HG02610 (cell line): Measurements from ENCODE around the gene DPEP2NB.
"Not testable (repeated sequence)": the region's sequence is repeated elsewhere in the genome, so short reads cannot be mapped to it uniquely, and the experiment has no call there.

Experiments
- ATAC-seq: cut with Tn5 transposase; IDR thresholded peaks from one replicate; pipeline ENCODE4 v1.9.1; 2021; ENCODE audit warnings: mild to moderate bottlenecking, moderate library complexity; ENCODE audit not compliant: unreplicated experiment

The DPEP2NB gene

DNA sequence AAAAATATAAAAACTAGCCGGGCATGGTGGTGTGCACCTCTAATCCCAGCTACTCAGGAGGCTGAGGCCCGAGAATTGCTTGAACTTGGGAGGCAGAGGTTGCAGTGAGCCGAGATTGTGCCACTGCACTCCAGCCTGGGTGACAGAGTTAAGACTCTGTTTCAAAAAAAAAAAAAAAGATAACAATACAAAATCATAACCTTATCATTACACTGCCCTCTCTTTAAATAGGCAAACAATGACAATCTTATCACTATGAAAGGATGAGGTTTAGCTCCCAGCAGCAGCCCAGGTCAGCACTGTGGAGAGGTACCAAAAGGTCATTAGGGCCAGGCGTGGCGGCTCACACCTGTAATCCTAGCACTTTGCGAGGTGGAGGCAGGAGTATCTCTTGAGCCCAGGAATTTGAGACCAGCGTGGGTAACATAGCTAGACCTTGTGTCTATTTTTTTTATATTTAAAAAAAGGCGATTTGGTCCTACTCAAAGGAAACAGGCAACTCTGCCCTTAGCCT is 3.5 kb upstream of the DPEP2NB start:
- no peak for ATAC-seq

DNA sequence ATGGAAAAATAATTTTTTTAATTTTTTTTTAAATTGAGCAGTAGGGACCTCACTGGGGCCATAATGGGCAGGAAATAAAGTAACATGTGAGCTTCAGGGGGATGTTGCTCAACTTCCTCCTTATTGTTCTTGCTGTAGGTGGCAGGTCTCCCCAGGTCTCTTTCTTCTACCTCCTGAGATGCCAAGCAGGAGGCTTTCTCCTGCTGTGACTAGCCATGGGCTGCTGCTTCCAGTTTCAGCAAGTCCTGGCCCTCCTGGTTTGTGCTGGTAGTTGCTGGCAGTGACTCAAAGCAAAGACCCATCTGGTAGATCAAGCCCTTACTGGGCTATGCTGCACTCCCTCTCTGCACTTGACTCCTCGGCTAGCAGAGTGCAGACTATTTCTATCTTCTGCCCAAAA is 2.3 kb downstream of the DPEP2NB start:
- no peak for ATAC-seq

GRCh38 chr16:68009872-68010271 is 5.8 kb downstream of the DPEP2NB start:
- ATAC-seq: not testable (repeated sequence)

DNA sequence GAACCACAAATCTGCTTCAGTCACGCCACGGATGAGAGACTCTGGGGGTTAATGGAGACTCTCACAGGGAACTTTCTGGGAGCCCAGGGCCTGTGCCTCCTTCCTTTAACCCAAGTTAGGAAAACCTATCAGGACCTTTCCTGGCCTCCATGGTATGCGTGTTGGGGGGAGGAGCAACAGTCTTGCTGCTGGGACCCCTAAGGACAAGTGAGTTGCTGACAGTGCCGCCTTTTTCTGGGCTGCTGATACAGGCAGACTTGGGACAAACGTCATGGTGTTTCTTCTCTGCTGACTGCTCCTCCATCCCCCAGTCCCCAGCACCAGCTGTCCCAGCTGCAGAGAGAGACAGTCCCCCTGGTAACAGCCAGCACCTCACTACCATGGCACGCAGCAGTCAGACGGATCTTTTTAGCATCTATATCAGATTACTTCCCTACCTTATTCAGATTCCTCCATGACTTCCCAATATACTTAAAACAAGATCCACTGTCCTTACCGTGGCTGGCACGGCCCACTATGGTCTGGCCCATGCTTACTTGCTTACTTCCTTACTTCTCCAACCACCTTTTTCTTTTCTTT is 6.5 kb downstream of the DPEP2NB start:
- no peak for ATAC-seq

- ATAC-seq: no peak
Observed at GRCh38 chr16:68005786-68006286, 9.9 kb downstream of the DPEP2NB start.

DNA sequence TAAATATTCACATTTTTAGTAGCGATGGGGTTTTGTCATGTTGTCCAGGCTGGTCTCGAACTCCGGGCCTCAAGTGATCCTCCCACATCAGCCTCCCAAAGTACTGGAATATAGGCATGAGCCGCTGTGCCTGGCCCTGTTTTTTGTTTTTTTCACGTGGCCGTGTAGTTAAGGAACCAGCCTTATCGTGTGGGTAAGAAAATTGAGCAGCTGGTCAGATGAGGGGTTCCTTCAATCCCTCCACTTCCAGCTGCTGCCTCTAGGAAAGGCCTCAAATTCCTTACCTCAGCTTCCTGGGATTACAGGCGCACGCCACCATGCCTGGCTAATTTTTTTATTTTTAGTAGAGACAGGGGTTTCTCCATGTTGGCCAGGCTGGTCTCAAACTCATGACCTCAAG is 10.5 kb downstream of the DPEP2NB start:
- no peak for ATAC-seq

DNA sequence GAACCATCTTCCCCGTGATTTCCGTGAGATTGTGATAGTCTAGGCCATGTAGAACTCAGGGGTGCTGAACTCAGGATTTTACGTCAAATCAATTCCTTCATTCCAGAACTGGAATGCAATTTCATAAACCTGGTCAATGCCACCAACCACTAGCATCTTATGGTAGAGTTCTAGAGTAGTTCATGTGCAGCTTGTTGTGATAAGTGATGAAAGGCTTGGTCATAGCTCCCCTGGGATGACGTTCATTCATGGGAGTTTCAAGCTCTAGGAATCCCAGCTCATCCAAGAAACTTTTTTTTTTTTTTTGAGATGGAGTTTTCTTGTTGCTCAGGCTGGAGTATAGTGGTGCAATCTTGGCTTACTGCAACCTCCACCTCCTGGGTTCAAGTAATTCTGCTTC is 12.7 kb downstream of the DPEP2NB start:
- ATAC-seq: no peak

GRCh38 chr16:68000450-68000849 is 15.3 kb downstream of the DPEP2NB start:
- ATAC-seq: no peak

- ATAC-seq: no peak
Observed at GRCh38 chr16:67999985-68000384, 15.7 kb downstream of the DPEP2NB start.

- ATAC-seq: not testable (repeated sequence)
Observed at GRCh38 chr16:67998779-67999688, 16.7 kb downstream of the DPEP2NB start, which contains the start of gene DPEP2. Gene DPEP2, minus strand, starts transcription at chr16:67999484. Its CDS starts 6,272 bp downstream, at chr16:67993212.

DNA sequence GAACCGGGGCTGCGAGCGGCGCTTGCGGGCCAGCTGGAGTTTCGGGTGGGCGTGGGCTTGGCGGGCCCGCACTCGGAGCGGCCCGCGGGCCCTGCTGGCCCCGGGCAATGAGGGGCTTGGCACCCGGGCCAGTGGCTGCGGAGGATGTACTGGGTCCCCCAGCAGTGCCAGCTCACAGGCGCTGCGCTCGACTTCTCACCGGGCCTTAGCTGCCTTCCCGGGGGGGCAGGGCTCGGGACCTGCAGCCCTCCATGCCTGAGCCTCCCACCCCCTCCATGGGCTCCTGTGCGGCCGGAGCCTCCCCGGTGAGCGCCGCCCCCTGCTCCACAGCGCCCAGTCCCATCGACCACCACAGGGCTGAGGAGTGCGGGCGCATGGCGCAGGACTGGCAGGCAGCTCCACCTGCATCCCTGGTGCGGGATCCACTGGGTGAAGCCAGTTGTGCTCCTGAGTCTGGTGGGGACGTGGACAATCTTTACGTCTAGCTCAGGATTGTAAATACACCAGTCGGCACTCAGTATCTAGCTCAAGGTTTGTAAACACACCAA is 17.4 kb downstream of the DPEP2NB start:
- ATAC-seq: not testable (repeated sequence)

GRCh38 chr16:67996666-67997065 is 19.0 kb downstream of the DPEP2NB start:
- ATAC-seq: no peak

GRCh38 chr16:67995423-67995822 is 20.3 kb downstream of the DPEP2NB start:
- ATAC-seq: no peak

DNA sequence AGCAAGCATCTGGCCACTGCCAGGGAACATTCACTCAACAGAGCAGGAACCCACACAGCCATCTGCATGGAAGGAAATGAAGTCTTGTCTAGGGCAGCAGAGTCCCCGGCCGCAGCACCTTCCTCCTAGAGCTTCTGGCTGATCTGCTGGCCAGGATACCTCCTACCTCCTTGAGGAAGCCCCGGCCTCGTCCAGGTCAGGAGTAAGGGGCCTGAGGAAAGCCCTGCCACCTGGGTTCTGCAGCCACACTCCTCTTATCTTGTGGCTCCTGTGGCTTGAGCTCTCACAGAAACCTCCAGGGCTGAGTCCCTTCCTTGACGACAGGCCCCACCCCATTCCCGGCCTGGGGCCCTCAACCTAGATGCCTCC is 21.7 kb downstream of the DPEP2NB start:
- ATAC-seq: not testable (repeated sequence)

DNA sequence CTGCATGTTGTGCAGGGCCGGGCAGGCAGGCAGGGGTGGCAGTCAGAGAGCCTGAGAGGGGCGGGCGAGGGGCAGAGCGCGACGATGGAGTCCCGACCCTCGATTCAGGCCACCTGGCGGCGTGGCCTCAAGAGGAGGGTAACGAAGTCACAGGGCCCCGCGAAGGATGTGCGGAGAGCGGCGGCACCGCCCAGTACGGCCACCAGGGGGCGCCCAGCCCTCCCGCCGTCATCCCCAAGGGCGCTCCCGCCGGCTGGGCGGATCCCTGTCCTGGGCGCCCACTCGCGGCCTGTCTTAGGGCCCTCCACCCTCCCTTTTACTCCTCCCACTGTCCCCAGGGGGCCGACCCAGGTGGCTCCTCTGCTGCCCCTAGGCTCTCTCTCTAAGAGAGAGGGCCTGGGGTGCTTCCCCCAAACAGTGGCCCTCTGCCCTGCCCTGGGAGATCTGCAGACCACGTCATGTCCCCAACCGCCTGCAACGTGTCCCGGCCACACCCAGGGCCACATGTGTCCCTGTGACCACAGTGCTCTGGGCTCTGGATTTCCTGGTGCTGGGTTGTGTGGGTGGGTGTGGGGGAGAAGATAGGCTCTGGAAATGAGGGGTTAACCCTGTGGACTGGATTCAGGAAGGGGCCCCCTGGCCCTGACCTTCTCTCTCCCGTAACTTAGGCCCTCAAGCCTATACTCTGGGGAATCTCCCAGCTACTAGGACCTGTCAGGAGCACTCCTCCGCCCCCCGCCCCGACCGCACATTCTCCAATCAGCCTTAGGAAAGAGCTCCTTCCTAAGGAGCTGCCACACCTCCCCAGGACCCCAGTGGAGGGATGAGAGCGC is 22.3 kb downstream of the DPEP2NB start:
- peak; percentile 67 for ATAC-seq

DNA sequence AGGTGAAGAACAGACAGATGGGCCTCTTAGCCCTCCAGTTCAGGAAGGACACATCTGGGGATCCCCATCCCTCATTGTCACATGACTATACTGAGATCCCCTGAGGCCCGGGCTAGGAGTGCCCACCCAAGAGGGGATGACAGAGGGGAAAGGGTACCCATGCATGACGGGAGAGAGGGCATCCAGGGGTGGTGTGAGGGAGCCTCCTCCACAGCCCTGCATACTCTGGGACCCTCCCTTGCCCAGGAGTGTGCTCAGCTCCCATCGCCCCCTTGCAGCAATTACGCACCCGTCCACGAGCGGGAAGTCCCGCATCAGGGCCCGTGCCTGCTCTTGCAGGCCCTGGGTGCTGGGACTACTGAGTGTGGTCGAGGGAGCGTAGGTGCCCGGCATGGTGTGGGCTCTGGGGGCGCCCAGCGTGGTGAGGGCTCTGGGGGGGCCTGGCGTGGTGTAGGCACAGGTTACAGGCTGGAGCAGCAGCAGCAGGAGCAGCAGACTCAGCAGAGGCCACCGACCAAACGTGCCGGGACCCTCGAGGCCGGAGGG is 23.0 kb downstream of the DPEP2NB start:
- ATAC-seq: no peak

DNA sequence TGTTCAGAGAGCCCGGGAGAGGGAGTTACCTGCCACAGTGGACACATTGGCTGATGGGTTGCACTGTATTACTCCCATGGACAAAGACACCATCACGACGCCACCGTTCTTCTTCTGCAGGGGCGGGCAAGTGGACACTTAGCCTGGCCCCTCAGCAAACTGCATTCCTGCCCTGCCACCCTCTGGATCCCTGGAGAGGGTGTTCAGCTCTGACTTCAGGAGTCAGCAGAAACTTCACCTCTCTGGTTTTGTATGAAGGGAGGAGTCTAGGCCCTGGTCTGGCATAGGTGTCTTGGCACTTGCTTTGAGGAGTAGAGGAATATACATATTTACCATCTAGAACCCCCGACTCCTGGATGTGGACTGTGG is 25.7 kb downstream of the DPEP2NB start:
- ATAC-seq: no peak

DNA sequence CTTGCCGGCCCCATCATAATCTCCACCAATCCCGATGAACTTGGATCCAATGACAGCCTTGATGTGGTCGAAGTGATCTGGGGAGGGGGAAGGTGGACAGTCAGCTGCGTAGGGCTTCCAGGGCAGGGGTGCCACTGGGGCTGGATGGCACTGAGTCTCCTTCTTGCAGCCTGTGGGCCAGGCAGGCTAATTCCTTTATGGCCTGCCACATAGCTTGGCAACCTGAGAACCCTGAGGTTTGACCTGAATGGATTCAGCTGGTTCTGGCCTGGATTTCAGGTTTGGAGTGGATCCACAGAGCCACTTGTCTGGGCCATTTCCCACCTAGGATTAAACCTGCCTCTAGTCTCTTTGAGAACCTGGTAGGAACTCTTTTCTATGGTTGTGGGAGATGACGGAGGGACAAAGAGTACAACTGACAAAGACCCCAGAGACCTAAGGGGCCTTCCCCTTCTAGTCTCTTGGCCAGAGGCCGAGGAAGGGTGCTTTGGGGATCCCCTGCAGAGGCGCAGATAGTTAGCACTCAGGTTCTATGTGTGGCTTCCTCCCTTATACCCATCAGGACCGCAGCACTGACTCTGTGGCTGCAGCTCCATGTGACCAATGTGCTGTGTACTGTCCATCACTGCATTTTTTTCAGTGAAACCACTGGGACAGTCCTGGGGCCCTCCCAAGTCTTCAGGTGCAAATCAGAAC is 26.2 kb downstream of the DPEP2NB start:
- peak; percentile 39 for ATAC-seq

- ATAC-seq: no peak
Observed at GRCh38 chr16:67988675-67989074, 27.0 kb downstream of the DPEP2NB start.
